DND-41 (cell line): Measurements from ENCODE around the gene CFD.

Source experiments
- CTCF ChIP-seq: IDR thresholded peaks from 2 replicates; pipeline ENCODE4 v1.5.1; 2012; ENCODE audit warnings: borderline replicate concordance, low read length, moderate library complexity, mild to moderate bottlenecking; ENCODE audit not compliant: poor library complexity, severe bottlenecking; ENCODE audit errors: extremely low read depth
- EZH2 ChIP-seq: IDR thresholded peaks from 3 replicates; pipeline ENCODE4 v1.6.1; 2012; ENCODE audit warnings: borderline replicate concordance, low read depth, mild to moderate bottlenecking, moderate library complexity, low read length, inconsistent platforms; ENCODE audit not compliant: severe bottlenecking

- TF ChIP-seq CTCF (no peak), EZH2 (no peak)
Observed at GRCh38 chr19:889662-890295, 30.3 kb downstream of the CFD start.
